IMR-90 (cell line): ENCODE results near the gene TP53AIP1. TPM values are rescaled to one million over a fixed set of nuclear protein-coding genes. Genes with fewer than 3 reads are reported as not detected.

ENCODE experiments used
- ATAC-seq: fragments of 200-7000 bp; cut with Tn5 transposase; 2 replicates; pipeline ENCODE4 v1.9.1; 2020; ENCODE audit warnings: low read depth, mild to moderate bottlenecking, moderate library complexity
- BruUV-seq: library from RNA; stranded (reverse); fragments of 400-500 nt; replicated peaks from 2 replicates; lab custom pipeline; 2021; lab: Mats Ljungman, UMichigan
- CTCF ChIA-PET: fragments of 300-600 bp; formaldehyde crosslinking; extraction: SDS; loops from one replicate; lab custom pipeline; 2021; ENCODE audit warnings: antibody characterized with exemption; lab: Yijun Ruan, JAX
- POLR2A ChIA-PET: fragments of 300-600 bp; sonication (Branson Sonifier 250); formaldehyde crosslinking; loops from one replicate; lab custom pipeline; 2022; ENCODE audit warnings: antibody characterized with exemption; ENCODE audit not compliant: unreplicated experiment; lab: Charles Lee
- DNase-seq: peaks from one replicate; pipeline ENCODE4 v3.0.0; 2013
- H2AFZ ChIP-seq: replicated peaks from 2 replicates; pipeline ENCODE3; 2013; ENCODE audit warnings: low read length, mild to moderate bottlenecking; ENCODE audit not compliant: poor library complexity
- H2AK5ac ChIP-seq: 2 replicates; pipeline ENCODE4 v1.6.1; 2013; ENCODE audit warnings: low read depth, low read length, inconsistent platforms
- H2AK9ac ChIP-seq: replicated peaks from 2 replicates; pipeline ENCODE3; 2013; ENCODE audit warnings: mild to moderate bottlenecking, low read depth, low read length, moderate library complexity; ENCODE audit not compliant: poor library complexity
- H2BK120ac ChIP-seq: 2 replicates; pipeline ENCODE4 v1.6.1; 2013; ENCODE audit warnings: low read depth, low read length, inconsistent platforms
- H2BK15ac ChIP-seq: 3 replicates; pipeline ENCODE4 v1.6.1; 2013; ENCODE audit warnings: low read depth, low read length, inconsistent platforms
- H2BK20ac ChIP-seq: 2 replicates; pipeline ENCODE4 v1.6.1; 2013; ENCODE audit warnings: low read depth, mild to moderate bottlenecking, inconsistent platforms, low read length, moderate library complexity
- H2BK5ac ChIP-seq: 2 replicates; pipeline ENCODE4 v1.6.1; 2013; ENCODE audit warnings: mild to moderate bottlenecking, low read depth, low read length, inconsistent platforms; ENCODE audit not compliant: poor library complexity, severe bottlenecking
- H3K14ac ChIP-seq: replicated peaks from 2 replicates; pipeline ENCODE4 v1.6.1; 2013; ENCODE audit warnings: low read depth, low read length, inconsistent platforms
- H3K18ac ChIP-seq: 2 replicates; pipeline ENCODE4 v1.6.1; 2013; ENCODE audit warnings: low read depth, low read length, control low read depth
- H3K23ac ChIP-seq: 2 replicates; pipeline ENCODE4 v1.6.1; 2013; ENCODE audit warnings: low read depth, low read length, inconsistent platforms
- H3K27ac ChIP-seq: 2 replicates; pipeline ENCODE4 v1.5.1; 2013; ENCODE audit warnings: mild to moderate bottlenecking, control low read depth, low read length; ENCODE audit not compliant: insufficient read depth
- H3K27me3 ChIP-seq: 2 replicates; pipeline ENCODE4 v1.6.1; 2013; ENCODE audit warnings: low read length; ENCODE audit not compliant: control insufficient read depth, insufficient read depth
- H3K36me3 ChIP-seq: 2 replicates; pipeline ENCODE4 v1.6.1; 2013; ENCODE audit warnings: low read length, mixed read lengths; ENCODE audit not compliant: control insufficient read depth, insufficient read depth
- H3K4ac ChIP-seq: 2 replicates; pipeline ENCODE4 v1.6.1; 2013; ENCODE audit warnings: low read depth, low read length, inconsistent platforms
- H3K4me1 ChIP-seq: 2 replicates; pipeline ENCODE4 v1.6.1; 2013; ENCODE audit warnings: low read length, mixed read lengths; ENCODE audit not compliant: control insufficient read depth, insufficient read depth
- H3K4me2 ChIP-seq: 2 replicates; pipeline ENCODE4 v1.6.1; 2013; ENCODE audit warnings: low read depth, mild to moderate bottlenecking, control low read depth, low read length, moderate library complexity
- H3K4me3 ChIP-seq: 2 replicates; pipeline ENCODE4 v1.5.1; 2013; ENCODE audit warnings: low read depth, mild to moderate bottlenecking, control low read depth, low read length, moderate library complexity; ENCODE audit not compliant: insufficient read depth
- H3K56ac ChIP-seq: 2 replicates; pipeline ENCODE4 v1.6.1; 2013; ENCODE audit warnings: low read length, inconsistent platforms; ENCODE audit not compliant: insufficient read depth; ENCODE audit errors: extremely low read depth
- H3K79me1 ChIP-seq, 2 experiments: 2 replicates each; pipeline ENCODE4 v1.6.1; 2013; ENCODE audit warnings: low read length in 2 of 2, inconsistent platforms in 1 of 2, low read depth in 1 of 2
- H3K9ac ChIP-seq: 2 replicates; pipeline ENCODE4 v1.6.1; 2013; ENCODE audit warnings: low read depth, low read length, control low read depth
- H3K9me1 ChIP-seq: 2 replicates; pipeline ENCODE4 v1.6.1; 2013; ENCODE audit warnings: low read length, inconsistent platforms; ENCODE audit not compliant: insufficient read depth
- H3K9me3 ChIP-seq: 2 replicates; pipeline ENCODE4 v1.6.1; 2013; ENCODE audit warnings: low read length; ENCODE audit not compliant: control insufficient read depth, insufficient read depth
- H4K20me1 ChIP-seq: 2 replicates; pipeline ENCODE4 v1.6.1; 2013; ENCODE audit warnings: low read length, inconsistent platforms; ENCODE audit not compliant: insufficient read depth
- H4K5ac ChIP-seq: 2 replicates; pipeline ENCODE4 v1.6.1; 2013; ENCODE audit warnings: mild to moderate bottlenecking, low read depth, low read length, control low read depth
- H4K8ac ChIP-seq, 2 experiments: 2 replicates each; pipeline ENCODE4 v1.6.1; 2013; ENCODE audit warnings: low read depth in 2 of 2, low read length in 2 of 2, control low read depth in 1 of 2, inconsistent platforms in 1 of 2
- H4K91ac ChIP-seq: 2 replicates; pipeline ENCODE4 v1.6.1; 2013; ENCODE audit warnings: low read depth, low read length, inconsistent platforms; ENCODE audit not compliant: insufficient read depth
- CHD1 ChIP-seq: IDR thresholded peaks from 2 replicates; pipeline ENCODE4 v1.6.1; 2012; ENCODE audit warnings: low read depth, low read length, improper control_type of control experiment
- FOS ChIP-seq: fragments of 150-350 bp; IDR thresholded peaks from 2 replicates; pipeline ENCODE4 v1.6.1; 2016; ENCODE audit warnings: low read depth, low read length
- MAZ ChIP-seq: IDR thresholded peaks from 2 replicates; pipeline ENCODE4 v1.6.1; 2012; ENCODE audit warnings: low read depth, mild to moderate bottlenecking, low read length, improper control_type of control experiment, moderate library complexity, borderline replicate concordance
- MXI1 ChIP-seq: IDR thresholded peaks from 2 replicates; pipeline ENCODE4 v1.6.1; 2012; ENCODE audit warnings: low read depth, mild to moderate bottlenecking, low read length, moderate library complexity, borderline replicate concordance
- WGBS, 2 experiments: methylation state at CpG; one replicate each; pipeline versions ENCODE4 v1.1.5 to v1.1.7; 2013; ENCODE audit warnings: missing lambda C conversion rate in 2 of 2; ENCODE audit not compliant: insufficient read length in 1 of 2; ENCODE audit errors: extremely low coverage in 2 of 2; 5-methylcytosine and 5-hydroxymethylcytosine counted together
- dilution Hi-C: fragments of 300-500 bp; cut with HindIII; formaldehyde crosslinking; loops from one replicate; pipeline ENCODE4 v1.14.3; 2018; ENCODE audit warnings: low sequenced_read_pairs; ENCODE audit not compliant: unreplicated experiment
- in situ Hi-C: fragments of 300-500 bp; cut with MboI; formaldehyde crosslinking; loops from 3 replicates; pipeline ENCODE4 v1.14.3; 2019; ENCODE audit warnings: low sequenced_read_pairs, inconsistent platforms, mixed read lengths
- intact Hi-C: fragments of 100-400 bp; cut with micrococcal nuclease; formaldehyde crosslinking; loops from 2 replicates; pipeline ENCODE4 v1.10.0; 2022
- polyA plus RNA-seq, 3 experiments: library from polyadenylated mRNA; depleted of rRNA; stranded (reverse); fragments of >200 nt; gene quantifications; 2 replicates each; pipeline ENCODE4 v1.2.3, GENCODE V29; 2012; ENCODE audit warnings: low replicate concordance in 1 of 3
- total RNA-seq: library from RNA; depleted of rRNA; stranded (reverse); fragments of >200 nt; gene quantifications from 2 replicates; pipeline ENCODE4 v1.2.3, GENCODE V29; 2012

The TP53AIP1 gene
- total and polyA plus RNA-seq, 2 of the 4 experiments (the other 2 are of a cell fraction) = not detected

DNA sequence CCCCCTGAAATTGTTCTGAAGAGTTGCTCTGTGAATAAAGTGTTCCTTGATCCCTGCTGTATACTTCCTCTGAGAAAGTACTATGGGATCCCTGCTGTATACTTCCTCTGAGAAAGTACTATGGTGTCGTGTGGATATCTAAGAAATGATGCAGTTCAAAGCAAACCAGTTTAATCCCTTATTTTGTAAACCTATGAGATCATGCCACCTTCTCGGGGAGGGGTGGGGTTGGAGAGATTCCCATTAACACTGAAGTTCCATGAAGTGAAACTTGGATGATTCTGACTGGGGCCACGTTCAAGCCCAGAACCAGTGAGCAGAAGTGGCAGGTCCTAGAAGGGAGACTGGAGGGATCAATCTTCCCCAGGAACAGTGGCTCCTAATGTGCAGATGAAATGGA is 13.0 kb upstream of the TP53AIP1 start:
- Histone ChIP-seq H2AFZ (no peak overlapping the region), H2BK5ac (no peak overlapping the region), H3K4ac (no peak overlapping the region), H3K23ac (no peak overlapping the region), H3K18ac (no peak overlapping the region), H3K4me1 (no peaks in the 10 kb centered on the region), H4K5ac (no peak overlapping the region), H2AK9ac (no peak overlapping the region), H3K9me1 (no peaks in the 10 kb centered on the region), H3K56ac (no peak overlapping the region), H3K27ac (no peak overlapping the region), H2BK120ac (no peak overlapping the region), H3K9ac (no peak overlapping the region), H3K79me1 (no peaks in the 10 kb centered on the region), H4K8ac (no peak overlapping the region), H2AK5ac (no peak overlapping the region), H3K4me2 (no peak overlapping the region), H2BK20ac (no peak overlapping the region), H2BK15ac (no peak overlapping the region), H4K91ac (no peak overlapping the region), H3K14ac (no peak overlapping the region), H3K9me3 (no peaks in the 10 kb centered on the region), H3K36me3 (no peaks in the 10 kb centered on the region), H3K27me3 (peaks cover 10% of the 10 kb centered on the region), H4K20me1 (no peaks in the 10 kb centered on the region), H3K4me3 (no peak overlapping the region)
- no TSS peak for BruUV-seq
- in situ Hi-C loops = loop anchor here (25.0 kb wide), 2 partner anchors 793 to 918 kb away; no protein-coding TSS in a partner anchor
- no CpG with 5 or more reads among the region's 3 CpGs for WGBS, 2 experiments
- DNase-seq = no peak
- POLR2A ChIA-PET = interaction anchor here (1.4 kb wide), 1 partner anchor 69 kb away, joined by 3 read pairs; no protein-coding TSS in a partner anchor
- ATAC-seq = no peak
- TF ChIP-seq MAZ = no peak
- TF ChIP-seq MXI1 = no peak
- no peak for TF ChIP-seq FOS
- TF ChIP-seq CHD1 = no peak
- intact Hi-C loops = loop anchor here (1.0 to 10.0 kb wide), 4 partner anchors 71 to 921 kb away; no protein-coding TSS in a partner anchor
- dilution Hi-C loops = no loop called here
- CTCF ChIA-PET = interaction anchor here (0.7 to 2.5 kb wide), 8 partner anchors 18 to 798 kb away, joined by 3 to 71 read pairs (median 4); no protein-coding TSS in a partner anchor
